Mammary epithelial cell (primary cell): ENCODE measurements around the gene LTBP2.

ENCODE experiments used
- CTCF ChIP-seq, 2 donors: IDR thresholded peaks in 1 of 2; conservative IDR thresholded peaks in 1 of 2; 2 replicates each; pipeline ENCODE4 v1.5.1; 2011 to 2012; ENCODE audit warnings: inconsistent platforms in 2 of 2, low read length in 2 of 2, mild to moderate bottlenecking in 2 of 2, control low read depth in 1 of 2, low read depth in 1 of 2; ENCODE audit not compliant: insufficient read depth in 1 of 2; ENCODE audit errors: extremely low read depth in 1 of 2
- EZH2 ChIP-seq: IDR thresholded peaks from 2 replicates; pipeline ENCODE4 v1.6.1; 2012; ENCODE audit warnings: low read length, inconsistent platforms, borderline replicate concordance

DNA sequence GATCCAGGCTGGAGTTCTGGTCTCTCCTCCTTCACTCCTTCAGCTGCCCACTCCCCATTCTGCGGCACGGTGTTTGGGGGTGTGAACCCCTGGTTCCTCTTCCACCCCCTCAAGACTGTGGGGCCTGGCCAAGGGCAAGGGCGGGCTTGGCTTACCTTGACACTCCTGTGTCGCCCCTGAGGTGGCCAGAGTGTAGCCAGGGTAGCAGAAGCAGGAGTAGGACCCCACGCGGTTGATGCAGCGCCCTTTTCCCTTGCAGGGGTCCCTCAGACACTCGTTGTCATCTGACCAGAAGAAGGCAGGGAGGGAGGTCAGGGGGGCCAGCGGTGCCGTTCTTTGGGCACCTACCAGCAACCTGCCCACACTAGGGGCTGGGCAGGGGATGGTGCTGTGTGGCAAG, 90.3 kb downstream of the LTBP2 start:
- TF ChIP-seq EZH2 (no peak), CTCF (conservative IDR thresholded peaks at IDR 0.05 in 1 of 2, IDR thresholded peaks at IDR 0.05 in 1 of 2; ENCODE audit: extremely low read depth in 1 of 2, insufficient read depth in 1 of 2, low read depth in 1 of 2, low read length in 2 of 2) (no peak)
